ENCODE measurements around the gene SRPK1.

The SRPK1 gene

GRCh38 chr6:35817515-35817914 lies 103.4 kb downstream of the SRPK1 start:
- H3K4me1 ChIP-seq (ENCODE audit: insufficient read depth, low read length, severe bottlenecking), result no peaks in the 10 kb centered on the region
- H3K4me3 ChIP-seq (ENCODE audit: low read depth, low read length, poor library complexity, severe bottlenecking), result no peak overlapping the region
- no peak overlapping the region for H2AFZ ChIP-seq (ENCODE audit: low read length)
- 0 out of 2 replicates have a peak, but pooled peaks cover 7% of the 10 kb centered on the region for H3K9me3 ChIP-seq (ENCODE audit: low read length)
- no peak for TF ChIP-seq EZH2 (IDR thresholded peaks at IDR 0.05; ENCODE audit: borderline replicate concordance, low read length)
- TF ChIP-seq, protein P1, sequence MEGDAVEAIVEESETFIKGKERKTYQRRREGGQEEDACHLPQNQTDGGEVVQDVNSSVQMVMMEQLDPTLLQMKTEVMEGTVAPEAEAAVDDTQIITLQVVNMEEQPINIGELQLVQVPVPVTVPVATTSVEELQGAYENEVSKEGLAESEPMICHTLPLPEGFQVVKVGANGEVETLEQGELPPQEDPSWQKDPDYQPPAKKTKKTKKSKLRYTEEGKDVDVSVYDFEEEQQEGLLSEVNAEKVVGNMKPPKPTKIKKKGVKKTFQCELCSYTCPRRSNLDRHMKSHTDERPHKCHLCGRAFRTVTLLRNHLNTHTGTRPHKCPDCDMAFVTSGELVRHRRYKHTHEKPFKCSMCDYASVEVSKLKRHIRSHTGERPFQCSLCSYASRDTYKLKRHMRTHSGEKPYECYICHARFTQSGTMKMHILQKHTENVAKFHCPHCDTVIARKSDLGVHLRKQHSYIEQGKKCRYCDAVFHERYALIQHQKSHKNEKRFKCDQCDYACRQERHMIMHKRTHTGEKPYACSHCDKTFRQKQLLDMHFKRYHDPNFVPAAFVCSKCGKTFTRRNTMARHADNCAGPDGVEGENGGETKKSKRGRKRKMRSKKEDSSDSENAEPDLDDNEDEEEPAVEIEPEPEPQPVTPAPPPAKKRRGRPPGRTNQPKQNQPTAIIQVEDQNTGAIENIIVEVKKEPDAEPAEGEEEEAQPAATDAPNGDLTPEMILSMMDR (IDR thresholded peaks at IDR 0.05; ENCODE audit: low read length), result no peak
- H3K9ac ChIP-seq (ENCODE audit: low read length), result no peak overlapping the region
- no peaks in the 10 kb centered on the region for H4K20me1 ChIP-seq (ENCODE audit: insufficient read depth, low read length)
- H3F3A ChIP-seq (ENCODE audit: insufficient read depth, low read length), result no peaks in the 10 kb centered on the region
- H3K9me2 ChIP-seq (ENCODE audit: low read depth, low read length), result no peaks in the 10 kb centered on the region
- H3K4me2 ChIP-seq (ENCODE audit: low read length), result no peak overlapping the region
- H3K27me3 ChIP-seq (ENCODE audit: insufficient read depth, low read length), result no peaks in the 10 kb centered on the region
- H3K79me2 ChIP-seq (ENCODE audit: insufficient read depth, low read length), result no peaks in the 10 kb centered on the region
- no peak overlapping the region for H3K27ac ChIP-seq (ENCODE audit: low read depth, low read length, poor library complexity, severe bottlenecking)
- no peaks in the 10 kb centered on the region for H3K36me3 ChIP-seq (ENCODE audit: insufficient read depth, low read length)

DNA sequence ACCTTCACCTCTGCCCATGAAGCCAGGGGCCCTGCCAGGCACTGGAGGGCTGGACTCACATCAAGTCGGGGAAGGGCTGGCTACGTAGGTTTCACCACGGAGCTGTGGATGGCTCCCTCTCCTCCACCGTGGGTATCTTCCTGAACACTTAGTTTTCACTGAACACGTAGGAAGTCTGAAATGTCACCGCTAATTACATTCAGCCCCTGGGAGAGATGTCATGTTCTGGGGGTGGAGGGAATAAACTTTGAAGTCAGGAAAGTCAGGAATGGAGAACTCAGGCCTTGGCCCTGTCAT lies 109.3 kb downstream of the SRPK1 start:
- H3K27me3 ChIP-seq (ENCODE audit: insufficient read depth, low read length), result no peaks in the 10 kb centered on the region
- no peaks in the 10 kb centered on the region for H3F3A ChIP-seq (ENCODE audit: insufficient read depth, low read length)
- no peak overlapping the region for H3K27ac ChIP-seq (ENCODE audit: low read depth, low read length, poor library complexity, severe bottlenecking)
- no peak overlapping the region for H2AFZ ChIP-seq (ENCODE audit: low read length)
- H4K20me1 ChIP-seq (ENCODE audit: insufficient read depth, low read length), result no peaks in the 10 kb centered on the region
- H3K9ac ChIP-seq (ENCODE audit: low read length), result no peak overlapping the region
- no peaks in the 10 kb centered on the region for H3K9me3 ChIP-seq (ENCODE audit: low read length)
- H3K4me3 ChIP-seq (ENCODE audit: low read depth, low read length, poor library complexity, severe bottlenecking), result no peak overlapping the region
- no peaks in the 10 kb centered on the region for H3K79me2 ChIP-seq (ENCODE audit: insufficient read depth, low read length)
- H3K9me2 ChIP-seq (ENCODE audit: low read depth, low read length), result no peaks in the 10 kb centered on the region
- TF ChIP-seq, protein P1 (IDR thresholded peaks at IDR 0.05; ENCODE audit: low read length), result no peak
- TF ChIP-seq EZH2 (IDR thresholded peaks at IDR 0.05; ENCODE audit: borderline replicate concordance, low read length), result no peak
- no peaks in the 10 kb centered on the region for H3K36me3 ChIP-seq (ENCODE audit: insufficient read depth, low read length)
- H3K4me2 ChIP-seq (ENCODE audit: low read length), result 0 out of 2 replicates have a peak overlapping the region, but pooled peaks have one; percentile 36
- H3K4me1 ChIP-seq (ENCODE audit: insufficient read depth, low read length, severe bottlenecking), result no peaks in the 10 kb centered on the region

GRCh38 chr6:35810971-35811698 lies 109.8 kb downstream of the SRPK1 start:
- Histone ChIP-seq H3F3A (ENCODE audit: insufficient read depth, low read length) (no peaks in the 10 kb centered on the region), H3K4me2 (ENCODE audit: low read length) (peak overlapping the region; percentile 36; the same call in 1 of the 2 replicates), H3K9me3 (ENCODE audit: low read length) (no peaks in the 10 kb centered on the region), H3K27me3 (ENCODE audit: insufficient read depth, low read length) (no peaks in the 10 kb centered on the region), H3K79me2 (ENCODE audit: insufficient read depth, low read length) (no peaks in the 10 kb centered on the region), H3K36me3 (ENCODE audit: insufficient read depth, low read length) (no peaks in the 10 kb centered on the region), H3K4me3 (ENCODE audit: low read depth, low read length, poor library complexity, severe bottlenecking) (no peak overlapping the region), H3K4me1 (ENCODE audit: insufficient read depth, low read length, severe bottlenecking) (no peaks in the 10 kb centered on the region), H3K9me2 (ENCODE audit: low read depth, low read length) (no peaks in the 10 kb centered on the region), H3K27ac (ENCODE audit: low read depth, low read length, poor library complexity, severe bottlenecking) (no peak overlapping the region), H4K20me1 (ENCODE audit: insufficient read depth, low read length) (no peaks in the 10 kb centered on the region), H2AFZ (ENCODE audit: low read length) (no peak overlapping the region), H3K9ac (ENCODE audit: low read length) (no peak overlapping the region)
- TF ChIP-seq, protein P1 (IDR thresholded peaks at IDR 0.05; ENCODE audit: low read length), result no peak
- no peak for TF ChIP-seq EZH2 (IDR thresholded peaks at IDR 0.05; ENCODE audit: borderline replicate concordance, low read length)
